K562 (cell line): ENCODE results near the gene SERPINE2. TPM values are rescaled to one million over a fixed set of nuclear protein-coding genes. Genes with fewer than 3 reads are reported as not detected.

Source experiments
- ATAC-seq: fragments of 200-7000 bp; cut with Tn5 transposase; 3 replicates; pipeline ENCODE4 v1.9.1; 2020; ENCODE audit warnings: moderate library complexity
- BruUV-seq: library from RNA; stranded (reverse); fragments of 400-500 nt; replicated peaks from 2 replicates; lab custom pipeline; 2021; lab: Mats Ljungman, UMichigan
- CTCF ChIA-PET: fragments of 300-600 bp; formaldehyde crosslinking; extraction: SDS; loops from one replicate; lab custom pipeline; 2021; ENCODE audit warnings: low intra/inter-chr PET ratio; lab: Yijun Ruan, JAX
- POLR2A ChIA-PET: fragments of 300-600, 350-650 bp; sonication (Branson Sonifier 250); formaldehyde crosslinking; extraction: SDS; loops from one replicate; lab custom pipeline; 2021; ENCODE audit warnings: antibody characterized with exemption, inconsistent platforms; lab: Yijun Ruan, JAX
- DNase-seq, 4 experiments: peaks; one replicate each; pipeline versions ENCODE4 v3.0.0 to v3.0.0-alpha.2; 2011 to 2018; ENCODE audit warnings: low spot score in 3 of 4, mixed read lengths in 3 of 4; ENCODE audit errors: extremely low read depth in 1 of 4
- FAIRE-seq: peaks from 2 replicates; lab custom pipeline; 2011; peaks lifted over from hg19 to GRCh38; lab: Jason Lieb, UNC
- H2AFZ ChIP-seq: 2 replicates; pipeline ENCODE4 v1.6.0; 2011; ENCODE audit warnings: low read depth, low read length, control low read depth, inconsistent platforms
- H3K27ac ChIP-seq: fragments of 200-600 bp; 3 replicates; pipeline ENCODE4 v1.8.0; 2011; ENCODE audit warnings: low read depth, mild to moderate bottlenecking, control low read depth, inconsistent platforms, low read length, moderate library complexity, mixed read lengths; ENCODE audit errors: extremely low read depth
- H3K27me3 ChIP-seq, 2 experiments: fragments of 300-600 bp in 1 of 2; 2 replicates in 1 of 2; 3 replicates in 1 of 2; pipeline versions ENCODE4 v1.6.0 to v1.8.0; 2011; ENCODE audit warnings: inconsistent platforms in 2 of 2, low read length in 2 of 2, mild to moderate bottlenecking in 1 of 2, mixed read lengths in 1 of 2, moderate library complexity in 1 of 2; ENCODE audit not compliant: control insufficient read depth in 2 of 2, insufficient read depth in 2 of 2
- H3K36me3 ChIP-seq: fragments of 300-600 bp; 3 replicates; pipeline ENCODE4 v1.8.0; 2011; ENCODE audit warnings: mild to moderate bottlenecking, low read length, inconsistent platforms; ENCODE audit not compliant: control insufficient read depth, insufficient read depth
- H3K4me1 ChIP-seq, 2 experiments: fragments of 200-600 bp in 1 of 2; replicated peaks in 1 of 2; 2 replicates in 1 of 2; 3 replicates in 1 of 2; pipeline versions ENCODE4 v1.5.1 to v1.8.0; 2011; ENCODE audit warnings: inconsistent platforms in 2 of 2, low read length in 2 of 2, mild to moderate bottlenecking in 1 of 2, mixed read lengths in 1 of 2, moderate library complexity in 1 of 2; ENCODE audit not compliant: control insufficient read depth in 2 of 2, insufficient read depth in 2 of 2
- H3K4me2 ChIP-seq: 2 replicates; pipeline ENCODE4 v1.6.1; 2011; ENCODE audit warnings: low read length, control low read depth, inconsistent platforms, mixed read lengths; ENCODE audit not compliant: insufficient read depth
- H3K4me3 ChIP-seq: fragments of 200-600 bp; sonication (generic), shearing (Covaris generic); 2 replicates; pipeline ENCODE4 v1.5.1; 2016; ENCODE audit warnings: control low read depth, inconsistent platforms
- H3K79me2 ChIP-seq: fragments of 200-600 bp; 3 replicates; pipeline ENCODE4 v1.8.0; 2011; ENCODE audit warnings: low read length, inconsistent platforms; ENCODE audit not compliant: control insufficient read depth, insufficient read depth
- H3K9ac ChIP-seq, 2 experiments: 2 replicates each; pipeline versions ENCODE4 v1.6.0 to v1.6.1; 2011; ENCODE audit warnings: low read depth in 2 of 2, low read length in 2 of 2, control low read depth in 1 of 2, inconsistent platforms in 1 of 2, mild to moderate bottlenecking in 1 of 2, mixed read lengths in 1 of 2; ENCODE audit not compliant: insufficient read depth in 1 of 2
- H3K9me1 ChIP-seq: one replicate; pipeline ENCODE4 v1.6.0; 2011; ENCODE audit warnings: inconsistent platforms, mild to moderate bottlenecking, low read length, moderate library complexity; ENCODE audit not compliant: control insufficient read depth, insufficient read depth
- H3K9me3 ChIP-seq: replicated peaks from 2 replicates; pipeline ENCODE4 v1.5.1; 2011; ENCODE audit warnings: low read depth, low read length, inconsistent platforms; ENCODE audit not compliant: control insufficient read depth, insufficient read depth
- H4K20me1 ChIP-seq: replicated peaks from 2 replicates; pipeline ENCODE4 v1.6.1; 2011; ENCODE audit warnings: low read length, inconsistent platforms, mixed read lengths; ENCODE audit not compliant: control insufficient read depth, insufficient read depth
- CBX8 ChIP-seq: fragments of 200-600 bp; sonication (generic); IDR thresholded peaks from 2 replicates; pipeline ENCODE4 v1.6.1; 2012; ENCODE audit warnings: borderline replicate concordance, mixed run types, low read depth, mild to moderate bottlenecking, moderate library complexity, mixed read lengths, low read length, control low read depth, inconsistent platforms; ENCODE audit not compliant: poor library complexity, severe bottlenecking; ENCODE audit errors: extremely low read depth
- HIVEP1 ChIP-seq: fragments of 250-450 bp; sonication (Bioruptor Pico); IDR thresholded peaks from 2 replicates; pipeline ENCODE4 v1.4.0; 2020; ENCODE audit warnings: mild to moderate bottlenecking
- ILF3 ChIP-seq: fragments of 450-650 bp; IDR thresholded peaks from 2 replicates; pipeline ENCODE4 v1.6.1; 2018; ENCODE audit warnings: antibody characterized with exemption, mild to moderate bottlenecking, moderate library complexity, borderline replicate concordance
- KLF10 ChIP-seq: fragments of 250-450 bp; sonication (Bioruptor Pico); IDR thresholded peaks from 2 replicates; pipeline ENCODE4 v1.6.1; 2021; ENCODE audit warnings: matching md5 sums
- RBM22 ChIP-seq: fragments of 200-400 bp; formaldehyde crosslinking; IDR thresholded peaks from 2 replicates; pipeline ENCODE4 v1.6.1; 2018; ENCODE audit warnings: low read length, low read depth; ENCODE audit not compliant: poor library complexity, severe bottlenecking
- SOX6 ChIP-seq: fragments of 450-650 bp; IDR thresholded peaks from 2 replicates; pipeline ENCODE4 v1.6.1; 2014; ENCODE audit warnings: mild to moderate bottlenecking
- ZNF41 ChIP-seq: fragments of 250-450 bp; sonication (Bioruptor Pico); conservative IDR thresholded peaks from 2 replicates; pipeline ENCODE4 v1.4.0; 2020; ENCODE audit warnings: mild to moderate bottlenecking
- WGBS: fragments of 100-300 bp; shearing (Covaris generic); methylation state at CpG from one replicate; pipeline ENCODE4 v1.1.6; 2016; ENCODE audit warnings: low coverage, mixed read lengths; ENCODE audit not compliant: insufficient coverage; ENCODE audit errors: missing lambda C conversion rate; 5-methylcytosine and 5-hydroxymethylcytosine counted together
- in situ Hi-C: fragments of 300-500 bp; cut with MboI; formaldehyde crosslinking; loops from 4 replicates; pipeline ENCODE4 v1.15.0; 2018; ENCODE audit warnings: inconsistent platforms, mixed read lengths
- intact Hi-C: fragments of 100-400 bp; cut with micrococcal nuclease; formaldehyde crosslinking; loops from 2 replicates; pipeline ENCODE4 v1.14.2; 2022
- polyA plus RNA-seq, 8 experiments: library from polyadenylated mRNA; depleted of rRNA in 4 of 8; stranded (reverse) in 5 of 8; unstranded in 3 of 8; fragments of >200 nt; fragmentation: Nextera tagmentation in 2 of 8; fragmentation: Illumina TruSeq in 1 of 8; extraction: Ambion mirVana in 2 of 8; extraction: Trizol in 1 of 8; gene quantifications; 2 replicates each; pipeline versions ENCODE4 v1.2.1 to v1.2.3, GENCODE V29; 2011 to 2014; ENCODE audit warnings: inconsistent platforms in 1 of 8, missing spikeins in 1 of 8
- total RNA-seq, 7 experiments: library from RNA; depleted of rRNA in 6 of 7; stranded (reverse); fragments of >200 nt in 6 of 7; fragmentation: Illumina TruSeq in 2 of 7; extraction: Trizol in 2 of 7; gene quantifications; 2 replicates each; pipeline versions ENCODE4 v1.2.1 to v1.2.3, GENCODE V29; 2011 to 2021; ENCODE audit warnings: low replicate concordance in 1 of 7
- TF ChIP-seq, protein P1 (sequence below): sonication (generic); formaldehyde crosslinking; IDR thresholded peaks from 2 replicates; pipeline ENCODE4 v1.9.0; 2022; ENCODE audit warnings: mild to moderate bottlenecking, missing genetic modification reagents

Gene SERPINE2
- total and polyA plus RNA-seq, 9 of the 15 experiments (the other 6 are each of a cell fraction or from before 2014, with no cell fraction given), result 0.03 to 0.16 (median 0.13) TPM; not detected in 6

GRCh38 chr2:223971731-223972130 is 67.4 kb downstream of the SERPINE2 start:
- Histone ChIP-seq H2AFZ (no peak overlapping the region), H3K79me2 (no peaks in the 10 kb centered on the region), H3K4me2 (no peak overlapping the region), H3K36me3 (peaks cover 8% of the 10 kb centered on the region; the same call in 2 of the 3 replicates), H3K9me3 (no peaks in the 10 kb centered on the region), H3K4me1 (no peaks in the 10 kb centered on the region), H3K27ac (no peak overlapping the region), H3K4me3 (no peak overlapping the region), H4K20me1 (no peaks in the 10 kb centered on the region), H3K9ac (no peak overlapping the region), H3K9me1 (no peaks in the 10 kb centered on the region), H3K27me3 (no peaks in the 10 kb centered on the region; a peak in 1 of 5 replicates)
- in situ Hi-C loops, result no loop called here
- ATAC-seq (no peak), DNase-seq (no peak), FAIRE-seq (no peak)
- BruUV-seq, result no TSS peak
- TF ChIP-seq HIVEP1 (no peak), KLF10 (CRISPR knock-in tag) (no peak), ILF3 (no peak), SOX6 (no peak), CBX8 (no peak), RBM22 (no peak), ZNF41 (CRISPR knock-in tag) (no peak)
- TF ChIP-seq, protein P1, sequence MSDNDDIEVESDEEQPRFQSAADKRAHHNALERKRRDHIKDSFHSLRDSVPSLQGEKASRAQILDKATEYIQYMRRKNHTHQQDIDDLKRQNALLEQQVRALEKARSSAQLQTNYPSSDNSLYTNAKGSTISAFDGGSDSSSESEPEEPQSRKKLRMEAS, result no peak
- CTCF ChIA-PET, result interaction anchor here (2.2 to 2.6 kb wide), 2 partner anchors 22 to 679 kb away, joined by 6 to 9 read pairs; no protein-coding TSS in a partner anchor
- intact Hi-C loops, result loop anchor here (2.0 to 10.0 kb wide), 5 partner anchors 21 to 1033 kb away; no protein-coding TSS in a partner anchor
- POLR2A ChIA-PET, result no interaction called here
- 28% methylated on average over 5 of the region's 5 CpGs for WGBS
